ENCODE results near the gene AMPD3.

The AMPD3 gene

DNA sequence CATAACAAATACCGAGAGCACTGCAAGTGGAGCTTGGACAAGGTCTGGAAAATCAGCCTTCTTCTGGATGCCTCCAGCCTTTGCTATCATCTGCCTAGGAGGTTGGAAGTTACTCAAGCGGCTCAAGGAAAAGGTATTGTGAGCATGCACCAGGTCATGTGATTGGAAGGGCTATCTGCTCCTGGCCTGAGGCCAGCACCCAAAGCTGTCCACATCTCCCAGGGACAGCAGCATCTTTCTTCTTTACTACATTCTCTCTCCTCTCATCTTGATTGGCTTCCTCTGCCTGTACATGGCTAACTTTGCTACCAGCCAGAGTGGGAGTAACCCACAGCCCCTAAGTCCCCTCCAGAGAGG is 44.2 kb upstream of the AMPD3 start:
- DNase-seq (ENCODE audit: low read depth), result no peak
- no peak overlapping the region for H3K4me3 ChIP-seq (ENCODE audit: low read depth, low read length)
- TF ChIP-seq, protein P1, sequence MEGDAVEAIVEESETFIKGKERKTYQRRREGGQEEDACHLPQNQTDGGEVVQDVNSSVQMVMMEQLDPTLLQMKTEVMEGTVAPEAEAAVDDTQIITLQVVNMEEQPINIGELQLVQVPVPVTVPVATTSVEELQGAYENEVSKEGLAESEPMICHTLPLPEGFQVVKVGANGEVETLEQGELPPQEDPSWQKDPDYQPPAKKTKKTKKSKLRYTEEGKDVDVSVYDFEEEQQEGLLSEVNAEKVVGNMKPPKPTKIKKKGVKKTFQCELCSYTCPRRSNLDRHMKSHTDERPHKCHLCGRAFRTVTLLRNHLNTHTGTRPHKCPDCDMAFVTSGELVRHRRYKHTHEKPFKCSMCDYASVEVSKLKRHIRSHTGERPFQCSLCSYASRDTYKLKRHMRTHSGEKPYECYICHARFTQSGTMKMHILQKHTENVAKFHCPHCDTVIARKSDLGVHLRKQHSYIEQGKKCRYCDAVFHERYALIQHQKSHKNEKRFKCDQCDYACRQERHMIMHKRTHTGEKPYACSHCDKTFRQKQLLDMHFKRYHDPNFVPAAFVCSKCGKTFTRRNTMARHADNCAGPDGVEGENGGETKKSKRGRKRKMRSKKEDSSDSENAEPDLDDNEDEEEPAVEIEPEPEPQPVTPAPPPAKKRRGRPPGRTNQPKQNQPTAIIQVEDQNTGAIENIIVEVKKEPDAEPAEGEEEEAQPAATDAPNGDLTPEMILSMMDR (conservative IDR thresholded peaks at IDR 0.05; ENCODE audit: low read depth, low read length), result no peak

DNA sequence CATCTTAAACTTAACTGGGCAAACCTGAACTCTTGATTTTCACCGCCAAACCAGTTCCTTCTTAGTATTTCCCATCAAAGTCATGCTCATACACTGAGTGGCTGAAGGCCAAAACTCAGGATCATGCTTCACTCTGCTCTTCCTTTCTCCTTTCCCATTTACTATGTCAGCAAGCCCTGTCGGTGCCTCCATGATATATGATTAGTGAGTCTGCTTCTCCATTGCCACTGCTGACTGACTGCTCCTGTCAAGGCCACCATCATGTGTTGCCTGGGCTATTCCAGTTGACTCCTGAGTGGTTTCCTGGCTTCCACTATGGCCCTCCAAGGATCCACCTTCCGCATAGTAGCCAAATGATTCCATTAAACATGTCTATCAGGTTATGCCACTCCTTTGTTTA is 42.8 kb upstream of the AMPD3 start:
- DNase-seq (ENCODE audit: low read depth), result no peak
- TF ChIP-seq, protein P1 (conservative IDR thresholded peaks at IDR 0.05; ENCODE audit: low read depth, low read length), result no peak
- H3K4me3 ChIP-seq (ENCODE audit: low read depth, low read length), result no peak overlapping the region

DNA sequence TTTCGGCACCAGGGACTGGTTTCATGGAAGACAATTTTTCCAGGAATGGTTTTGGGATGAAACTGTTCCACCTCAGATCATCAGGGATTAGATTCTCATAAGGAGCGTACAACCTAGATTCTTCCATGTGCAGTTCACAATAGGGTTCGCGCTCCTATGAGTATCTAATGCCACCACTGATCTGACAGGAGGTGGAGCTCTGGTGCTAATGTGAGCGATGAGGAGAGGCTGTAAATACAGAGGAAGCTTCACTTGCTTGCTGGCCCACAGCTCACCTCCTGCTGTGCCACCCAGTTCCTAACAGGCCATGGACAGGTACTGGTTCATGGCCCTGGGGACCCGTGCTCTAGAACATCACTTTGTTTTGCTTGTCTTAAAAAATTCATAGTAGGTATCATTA is 41.8 kb upstream of the AMPD3 start:
- TF ChIP-seq, protein P1 (conservative IDR thresholded peaks at IDR 0.05; ENCODE audit: low read depth, low read length), result peak; percentile 58
- peak; percentile 74 for DNase-seq (ENCODE audit: low read depth)
- H3K4me3 ChIP-seq (ENCODE audit: low read depth, low read length), result no peak overlapping the region

DNA sequence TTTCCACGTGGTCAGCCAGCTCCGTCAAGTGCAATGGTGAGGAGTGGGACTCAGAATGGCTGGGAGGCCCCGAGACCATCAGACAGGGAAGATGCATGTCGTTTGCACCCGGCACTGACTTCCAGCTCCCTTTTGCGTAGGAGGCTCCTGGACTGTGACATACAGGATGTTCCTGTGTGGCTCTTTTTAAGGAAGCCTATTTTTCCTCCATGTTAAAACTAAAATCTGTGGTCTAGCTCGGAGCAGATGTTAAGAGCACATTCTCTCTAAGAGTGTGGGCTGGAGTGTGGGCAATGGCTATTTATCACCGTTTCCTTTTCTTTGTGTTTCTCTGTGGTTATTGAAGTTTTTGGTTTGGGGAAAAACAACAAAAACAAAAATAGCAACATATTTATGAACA is 40.9 kb upstream of the AMPD3 start:
- no peak overlapping the region for H3K4me3 ChIP-seq (ENCODE audit: low read depth, low read length)
- DNase-seq (ENCODE audit: low read depth), result no peak
- TF ChIP-seq, protein P1 (conservative IDR thresholded peaks at IDR 0.05; ENCODE audit: low read depth, low read length), result no peak

DNA sequence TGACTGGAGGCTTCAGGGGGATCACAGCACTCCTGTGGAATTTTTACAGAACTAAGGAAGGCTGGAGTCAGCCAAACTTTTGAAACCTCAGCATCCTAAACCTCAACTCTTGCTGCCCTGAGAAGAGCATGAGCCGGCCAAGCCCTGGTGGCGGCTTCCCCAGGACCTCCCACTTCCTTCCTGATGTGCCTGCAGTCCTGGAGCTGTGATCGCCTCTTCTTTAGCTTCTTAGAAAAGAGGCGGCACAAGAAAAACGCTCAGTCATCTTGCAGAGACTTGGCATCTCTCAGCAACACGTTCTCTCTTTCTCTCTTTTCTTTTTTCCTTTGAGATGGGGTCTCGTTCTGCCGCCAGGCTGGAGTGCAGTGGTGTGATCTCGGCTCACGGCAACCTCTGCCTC is 40.4 kb upstream of the AMPD3 start:
- no peak overlapping the region for H3K4me3 ChIP-seq (ENCODE audit: low read depth, low read length)
- TF ChIP-seq, protein P1 (conservative IDR thresholded peaks at IDR 0.05; ENCODE audit: low read depth, low read length), result no peak
- peak; percentile 46 for DNase-seq (ENCODE audit: low read depth)

DNA sequence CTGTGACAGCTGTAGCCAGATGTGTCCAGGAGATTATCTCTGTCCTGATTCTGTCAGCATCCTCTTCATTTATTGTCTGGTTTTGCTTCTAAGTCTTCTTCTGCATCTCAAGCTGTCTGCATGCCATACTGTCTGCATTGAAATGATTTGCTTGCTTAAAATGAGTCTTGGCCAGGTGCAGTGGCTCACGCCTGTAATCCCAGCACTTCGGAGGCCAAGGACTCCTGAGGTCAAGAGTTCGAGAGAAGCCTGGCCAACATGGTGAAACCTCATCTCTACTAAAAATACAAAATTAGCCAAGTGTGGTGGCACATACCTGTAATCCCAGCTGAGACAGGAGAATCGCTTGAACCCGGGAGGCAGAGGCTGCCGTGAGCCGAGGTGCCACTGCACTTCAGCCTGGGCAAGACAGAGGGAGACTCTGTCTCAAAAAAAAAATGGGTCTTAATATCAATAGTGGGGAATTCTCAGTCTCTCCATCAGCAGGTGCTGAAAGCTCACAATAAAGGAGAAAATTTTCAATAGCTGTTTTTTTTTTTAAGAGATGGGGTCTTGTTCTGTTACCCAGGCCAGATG is 39.2 kb upstream of the AMPD3 start:
- DNase-seq (ENCODE audit: low read depth), result no peak
- no peak overlapping the region for H3K4me3 ChIP-seq (ENCODE audit: low read depth, low read length)
- TF ChIP-seq, protein P1 (conservative IDR thresholded peaks at IDR 0.05; ENCODE audit: low read depth, low read length), result peak; percentile 24

DNA sequence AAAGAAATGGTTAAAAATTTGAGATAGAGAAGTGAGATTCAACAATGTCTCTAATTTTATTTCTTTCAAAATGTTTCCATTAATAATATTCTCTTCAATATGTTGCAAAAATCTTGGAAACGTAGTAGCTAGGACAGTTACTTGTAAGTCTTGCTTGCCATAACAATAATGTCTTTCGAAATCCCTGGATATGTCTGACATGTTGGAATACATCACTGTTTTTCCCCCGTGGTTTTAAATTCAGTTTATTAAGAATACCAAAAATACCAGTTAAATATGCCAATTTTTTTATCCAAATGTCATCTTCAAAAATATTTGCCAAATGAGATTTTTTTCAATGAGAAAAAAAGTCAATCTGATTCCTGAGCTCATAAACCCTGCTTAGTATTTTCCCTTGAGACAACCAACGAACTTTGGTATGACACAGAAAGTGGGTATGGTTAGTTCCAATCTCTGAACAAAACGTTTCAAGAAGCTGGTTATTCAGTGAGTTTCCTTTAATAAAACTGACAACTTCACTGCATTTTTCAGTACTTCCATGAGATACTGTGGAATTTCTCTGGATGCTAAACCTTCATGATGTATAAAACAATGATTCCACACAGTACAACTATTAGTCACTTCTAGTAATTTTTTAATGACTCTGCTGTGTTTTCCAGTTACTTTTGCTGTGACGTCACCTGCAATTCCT is 36.7 kb upstream of the AMPD3 start:
- TF ChIP-seq, protein P1 (conservative IDR thresholded peaks at IDR 0.05; ENCODE audit: low read depth, low read length), result no peak
- no peak overlapping the region for H3K4me3 ChIP-seq (ENCODE audit: low read depth, low read length)
- no peak for DNase-seq (ENCODE audit: low read depth)
